Tracheal epithelial cell (primary cell): ENCODE results near the gene TRIP10. TPM values are rescaled to one million over a fixed set of nuclear protein-coding genes. Genes with fewer than 3 reads are reported as not detected.

Experiments used
- total RNA-seq: library from RNA; depleted of rRNA; stranded (reverse); fragments of >200 nt; gene quantifications from 2 replicates; pipeline ENCODE4 v1.2.1, GENCODE V29; 2014

The TRIP10 gene
- 69.4 and 77.4 TPM in 2 replicates for total RNA-seq

GRCh38 chr19:6739390-6739882 is at the start of gene TRIP10:
Gene TRIP10 (plus strand): TSS chr19:6739680. CDS start chr19:6739762, 82 bp downstream.

GRCh38 chr19:6720369-6721137 is 18.9 kb upstream of the TRIP10 start, which contains the start of gene C3:
Gene C3 (minus strand): TSS chr19:6720650. CDS start chr19:6720589, 61 bp downstream.

GRCh38 chr19:6737284-6737872 is 2.1 kb upstream of the TRIP10 start, which contains the start of gene GPR108:
Gene GPR108 (minus strand): TSS chr19:6737580. CDS start chr19:6737576, 4 bp downstream.

GRCh38 chr19:6767357-6768235 is 28.1 kb downstream of the TRIP10 start, which contains the start of gene SH2D3A:
Gene SH2D3A (minus strand): TSS chr19:6767435. CDS start chr19:6763748, 3,687 bp downstream.

GRCh38 chr19:6772028-6772865 is 32.8 kb downstream of the TRIP10 start, which contains the start of gene VAV1:
Gene VAV1 (plus strand): TSS chr19:6772708. CDS start chr19:6772808, 100 bp downstream.

Other genes starting within 250 kb of the TRIP10 start
- 1.9 TPM in 1 of 2 replicates, not detected in the other for gene TUBB4A, start 237.4 kb upstream of the TRIP10 start, total RNA-seq
- gene TNFSF9, start 208.7 kb upstream of the TRIP10 start, total RNA-seq, result 11.3 and 14.9 TPM in 2 replicates
- gene CD70, start 148.5 kb upstream of the TRIP10 start, total RNA-seq, result 25.8 TPM in 1 of 2 replicates, not detected in the other
- gene TNFSF14, start 69.5 kb upstream of the TRIP10 start, total RNA-seq, result under 0.01 TPM in 1 of 2 replicates, not detected in the other
- 5.1 and 32.8 TPM in 2 replicates for gene C3, start 19.0 kb upstream of the TRIP10 start, total RNA-seq
- 68.4 and 73.7 TPM in 2 replicates for gene GPR108, start 2.1 kb upstream of the TRIP10 start, total RNA-seq
- gene SH2D3A, start 27.8 kb downstream of the TRIP10 start, total RNA-seq, result 98.3 and 129 TPM in 2 replicates
- gene VAV1, start 33.0 kb downstream of the TRIP10 start, total RNA-seq, result 1.7 and 2.3 TPM in 2 replicates
- gene ADGRE1, start 147.9 kb downstream of the TRIP10 start, total RNA-seq, result not detected in 2 replicates